Esophagus muscularis mucosa (tissue), 4 donors: ENCODE measurements around the gene INPP5B.

ENCODE experiments used
- CTCF ChIP-seq, 3 experiments: fragments of 200-600 bp in 2 of 3; fragments of 450-650 bp in 1 of 3; sonication (generic) in 2 of 3; IDR thresholded peaks; one replicate each; pipeline ENCODE4 v1.5.1; 2017 to 2019; ENCODE audit warnings: antibody characterized with exemption in 3 of 3, mild to moderate bottlenecking in 2 of 3, moderate library complexity in 1 of 3
- EP300 ChIP-seq: sonication (generic); formaldehyde crosslinking; IDR thresholded peaks from one replicate; pipeline ENCODE4 v1.6.1; 2017; ENCODE audit warnings: antibody characterized with exemption
- POLR2A ChIP-seq: fragments of 450-650 bp; IDR thresholded peaks from one replicate; pipeline ENCODE4 v1.6.1; 2017; ENCODE audit warnings: antibody characterized with exemption, moderate library complexity, mild to moderate bottlenecking, low read depth
- POLR2AphosphoS5 ChIP-seq, 2 donors: sonication (generic); formaldehyde crosslinking; IDR thresholded peaks; one replicate each; pipeline ENCODE4 v1.6.1; 2017; ENCODE audit warnings: antibody characterized with exemption in 2 of 2

DNA sequence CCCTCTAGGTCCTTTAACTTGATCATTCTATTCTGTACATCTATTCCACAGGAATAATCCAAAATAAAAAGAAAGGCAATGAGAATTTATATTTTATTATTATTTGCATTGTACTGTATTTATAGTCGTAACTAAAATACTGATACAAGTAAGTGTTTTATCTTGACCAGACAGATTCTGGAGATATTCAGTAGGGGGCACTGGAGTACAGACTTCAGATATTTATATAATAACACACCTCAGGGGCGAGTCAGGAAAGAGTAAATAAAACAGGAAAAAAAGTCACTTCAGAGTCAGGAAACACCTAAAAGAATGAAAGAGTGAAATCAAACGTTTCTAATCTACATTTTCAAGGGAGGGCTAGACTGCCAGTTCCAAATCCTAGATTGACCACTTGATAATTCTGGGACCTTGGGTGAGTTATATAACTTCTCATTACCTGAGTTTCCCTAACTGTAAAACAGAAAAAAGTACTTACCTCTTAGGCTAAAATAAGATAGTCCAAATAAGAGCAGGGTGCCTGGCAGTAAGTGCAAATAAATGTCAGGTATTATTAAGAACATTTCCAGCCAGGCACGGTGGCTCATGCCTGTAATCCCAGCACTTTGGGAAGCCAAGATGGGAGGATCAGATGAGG is 56.4 kb downstream of the INPP5B start:
- peak; percentile 41 to 53 (median 43) for TF ChIP-seq CTCF (IDR thresholded peaks at IDR 0.05)
- no peak for TF ChIP-seq POLR2A
- TF ChIP-seq POLR2AphosphoS5 (IDR thresholded peaks at IDR 0.05), result no peak
- no peak for TF ChIP-seq EP300
